Measurements from ENCODE around the gene MPP2.

DNA sequence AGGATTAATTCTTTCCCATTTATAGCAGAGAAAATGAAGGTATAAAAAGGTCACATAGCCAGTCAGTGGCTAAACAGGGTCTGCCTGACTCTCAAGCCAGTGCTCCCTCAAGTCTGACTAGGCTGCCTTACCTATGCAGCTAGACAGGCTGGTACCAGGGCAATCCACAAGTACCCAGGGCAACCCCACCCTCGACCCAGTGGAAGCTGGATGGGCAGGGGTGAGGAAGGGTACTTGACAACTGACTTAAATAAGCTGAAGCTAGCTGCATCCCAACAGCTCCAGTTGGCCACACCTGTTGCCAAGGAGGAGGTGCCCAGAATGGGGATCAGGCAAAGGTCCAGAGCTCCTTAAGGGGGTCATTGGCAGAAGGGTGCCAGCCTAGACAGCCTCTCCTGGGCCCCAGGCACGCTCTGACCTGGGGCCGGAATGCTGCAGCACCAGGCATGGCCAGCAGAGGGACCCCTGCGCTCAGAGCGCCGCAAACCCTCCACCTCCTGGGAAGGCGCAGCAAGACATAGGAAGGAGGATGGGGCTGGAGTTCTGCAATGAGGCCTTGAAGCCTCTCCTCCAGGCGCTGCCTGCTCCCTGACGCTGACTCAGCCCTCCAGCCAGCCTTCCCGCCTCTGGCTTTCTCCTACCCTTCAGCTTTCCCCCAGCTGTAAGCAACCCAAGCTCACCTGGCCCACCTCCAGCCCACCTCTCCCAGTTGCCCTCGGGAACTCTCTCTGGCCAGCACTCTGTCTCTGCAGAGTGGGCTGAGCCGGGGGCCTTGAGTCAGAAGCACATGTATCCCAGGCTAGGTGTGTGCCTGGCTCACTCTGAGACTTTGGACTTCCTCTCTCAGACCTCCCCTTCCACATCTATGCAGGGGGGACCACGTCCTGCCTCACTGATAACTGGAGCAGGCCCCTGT lies 28.8 kb downstream of the MPP2 start:
- TF ChIP-seq TAF1 (IDR thresholded peaks at IDR 0.05; ENCODE audit: borderline replicate concordance, low read depth, low read length) = no peak
- TF ChIP-seq, protein P1, sequence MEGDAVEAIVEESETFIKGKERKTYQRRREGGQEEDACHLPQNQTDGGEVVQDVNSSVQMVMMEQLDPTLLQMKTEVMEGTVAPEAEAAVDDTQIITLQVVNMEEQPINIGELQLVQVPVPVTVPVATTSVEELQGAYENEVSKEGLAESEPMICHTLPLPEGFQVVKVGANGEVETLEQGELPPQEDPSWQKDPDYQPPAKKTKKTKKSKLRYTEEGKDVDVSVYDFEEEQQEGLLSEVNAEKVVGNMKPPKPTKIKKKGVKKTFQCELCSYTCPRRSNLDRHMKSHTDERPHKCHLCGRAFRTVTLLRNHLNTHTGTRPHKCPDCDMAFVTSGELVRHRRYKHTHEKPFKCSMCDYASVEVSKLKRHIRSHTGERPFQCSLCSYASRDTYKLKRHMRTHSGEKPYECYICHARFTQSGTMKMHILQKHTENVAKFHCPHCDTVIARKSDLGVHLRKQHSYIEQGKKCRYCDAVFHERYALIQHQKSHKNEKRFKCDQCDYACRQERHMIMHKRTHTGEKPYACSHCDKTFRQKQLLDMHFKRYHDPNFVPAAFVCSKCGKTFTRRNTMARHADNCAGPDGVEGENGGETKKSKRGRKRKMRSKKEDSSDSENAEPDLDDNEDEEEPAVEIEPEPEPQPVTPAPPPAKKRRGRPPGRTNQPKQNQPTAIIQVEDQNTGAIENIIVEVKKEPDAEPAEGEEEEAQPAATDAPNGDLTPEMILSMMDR (IDR thresholded peaks at IDR 0.05) = peak; percentile 89
- TF ChIP-seq ELF1 (IDR thresholded peaks at IDR 0.05) = no peak
- TF ChIP-seq, protein P2, sequence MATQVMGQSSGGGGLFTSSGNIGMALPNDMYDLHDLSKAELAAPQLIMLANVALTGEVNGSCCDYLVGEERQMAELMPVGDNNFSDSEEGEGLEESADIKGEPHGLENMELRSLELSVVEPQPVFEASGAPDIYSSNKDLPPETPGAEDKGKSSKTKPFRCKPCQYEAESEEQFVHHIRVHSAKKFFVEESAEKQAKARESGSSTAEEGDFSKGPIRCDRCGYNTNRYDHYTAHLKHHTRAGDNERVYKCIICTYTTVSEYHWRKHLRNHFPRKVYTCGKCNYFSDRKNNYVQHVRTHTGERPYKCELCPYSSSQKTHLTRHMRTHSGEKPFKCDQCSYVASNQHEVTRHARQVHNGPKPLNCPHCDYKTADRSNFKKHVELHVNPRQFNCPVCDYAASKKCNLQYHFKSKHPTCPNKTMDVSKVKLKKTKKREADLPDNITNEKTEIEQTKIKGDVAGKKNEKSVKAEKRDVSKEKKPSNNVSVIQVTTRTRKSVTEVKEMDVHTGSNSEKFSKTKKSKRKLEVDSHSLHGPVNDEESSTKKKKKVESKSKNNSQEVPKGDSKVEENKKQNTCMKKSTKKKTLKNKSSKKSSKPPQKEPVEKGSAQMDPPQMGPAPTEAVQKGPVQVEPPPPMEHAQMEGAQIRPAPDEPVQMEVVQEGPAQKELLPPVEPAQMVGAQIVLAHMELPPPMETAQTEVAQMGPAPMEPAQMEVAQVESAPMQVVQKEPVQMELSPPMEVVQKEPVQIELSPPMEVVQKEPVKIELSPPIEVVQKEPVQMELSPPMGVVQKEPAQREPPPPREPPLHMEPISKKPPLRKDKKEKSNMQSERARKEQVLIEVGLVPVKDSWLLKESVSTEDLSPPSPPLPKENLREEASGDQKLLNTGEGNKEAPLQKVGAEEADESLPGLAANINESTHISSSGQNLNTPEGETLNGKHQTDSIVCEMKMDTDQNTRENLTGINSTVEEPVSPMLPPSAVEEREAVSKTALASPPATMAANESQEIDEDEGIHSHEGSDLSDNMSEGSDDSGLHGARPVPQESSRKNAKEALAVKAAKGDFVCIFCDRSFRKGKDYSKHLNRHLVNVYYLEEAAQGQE (IDR thresholded peaks at IDR 0.05; ENCODE audit: low read depth, low read length) = no peak
- TF ChIP-seq GABPA (IDR thresholded peaks at IDR 0.05; ENCODE audit: low read depth) = no peak
- TF ChIP-seq, protein P3, sequence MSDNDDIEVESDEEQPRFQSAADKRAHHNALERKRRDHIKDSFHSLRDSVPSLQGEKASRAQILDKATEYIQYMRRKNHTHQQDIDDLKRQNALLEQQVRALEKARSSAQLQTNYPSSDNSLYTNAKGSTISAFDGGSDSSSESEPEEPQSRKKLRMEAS (IDR thresholded peaks at IDR 0.05; ENCODE audit: low read depth) = 0 out of 2 replicates have a peak, but pooled peaks have one; percentile 46
- TF ChIP-seq JUND (IDR thresholded peaks at IDR 0.05) = no peak
- peak; percentile 80 for TF ChIP-seq RAD21 (IDR thresholded peaks at IDR 0.05; ENCODE audit: low read length)
- no peak for TF ChIP-seq TEAD4 (IDR thresholded peaks at IDR 0.05; ENCODE audit: borderline replicate concordance, insufficient read depth)
- no peak for TF ChIP-seq CHD2 (IDR thresholded peaks at IDR 0.05; ENCODE audit: low read length, partially characterized antibody)
- TF ChIP-seq, protein P4, sequence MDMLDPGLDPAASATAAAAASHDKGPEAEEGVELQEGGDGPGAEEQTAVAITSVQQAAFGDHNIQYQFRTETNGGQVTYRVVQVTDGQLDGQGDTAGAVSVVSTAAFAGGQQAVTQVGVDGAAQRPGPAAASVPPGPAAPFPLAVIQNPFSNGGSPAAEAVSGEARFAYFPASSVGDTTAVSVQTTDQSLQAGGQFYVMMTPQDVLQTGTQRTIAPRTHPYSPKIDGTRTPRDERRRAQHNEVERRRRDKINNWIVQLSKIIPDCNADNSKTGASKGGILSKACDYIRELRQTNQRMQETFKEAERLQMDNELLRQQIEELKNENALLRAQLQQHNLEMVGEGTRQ (IDR thresholded peaks at IDR 0.05; ENCODE audit: borderline replicate concordance, low read depth, low read length) = no peak
- TF ChIP-seq, protein P5, sequence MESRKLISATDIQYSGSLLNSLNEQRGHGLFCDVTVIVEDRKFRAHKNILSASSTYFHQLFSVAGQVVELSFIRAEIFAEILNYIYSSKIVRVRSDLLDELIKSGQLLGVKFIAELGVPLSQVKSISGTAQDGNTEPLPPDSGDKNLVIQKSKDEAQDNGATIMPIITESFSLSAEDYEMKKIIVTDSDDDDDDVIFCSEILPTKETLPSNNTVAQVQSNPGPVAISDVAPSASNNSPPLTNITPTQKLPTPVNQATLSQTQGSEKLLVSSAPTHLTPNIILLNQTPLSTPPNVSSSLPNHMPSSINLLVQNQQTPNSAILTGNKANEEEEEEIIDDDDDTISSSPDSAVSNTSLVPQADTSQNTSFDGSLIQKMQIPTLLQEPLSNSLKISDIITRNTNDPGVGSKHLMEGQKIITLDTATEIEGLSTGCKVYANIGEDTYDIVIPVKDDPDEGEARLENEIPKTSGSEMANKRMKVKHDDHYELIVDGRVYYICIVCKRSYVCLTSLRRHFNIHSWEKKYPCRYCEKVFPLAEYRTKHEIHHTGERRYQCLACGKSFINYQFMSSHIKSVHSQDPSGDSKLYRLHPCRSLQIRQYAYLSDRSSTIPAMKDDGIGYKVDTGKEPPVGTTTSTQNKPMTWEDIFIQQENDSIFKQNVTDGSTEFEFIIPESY (IDR thresholded peaks at IDR 0.05; ENCODE audit: borderline replicate concordance, low read depth) = no peak
- TF ChIP-seq POLR2AphosphoS5 (IDR thresholded peaks at IDR 0.05; ENCODE audit: low read depth, low read length) = no peak

Measured in SK-N-SH (cell line).